Prostate gland (tissue), 2 donors: ENCODE results near the gene ABCC4.

Experiments used
- CTCF ChIP-seq, 4 experiments: fragments of 200-600 bp in 2 of 4; fragments of 450-650 bp in 2 of 4; sonication (generic) in 2 of 4; IDR thresholded peaks; 1 replicate in 3 of 4; 2 replicates in 1 of 4; pipeline ENCODE4 v1.5.1; 2016 to 2019; ENCODE audit warnings: antibody characterized with exemption in 4 of 4, mild to moderate bottlenecking in 2 of 4, moderate library complexity in 2 of 4
- POLR2A ChIP-seq: fragments of 450-650 bp; IDR thresholded peaks from one replicate; pipeline ENCODE4 v1.6.1; 2016; ENCODE audit warnings: antibody characterized with exemption, mild to moderate bottlenecking

- no peak for TF ChIP-seq CTCF (IDR thresholded peaks at IDR 0.05)
- no peak for TF ChIP-seq POLR2A
Measured at GRCh38 chr13:95075506-95075905, 225.7 kb downstream of the ABCC4 start.
